ENCODE measurements around the gene GATAD2A.

- TF ChIP-seq GATA2 (IDR thresholded peaks at IDR 0.05; ENCODE audit: low read depth, low read length) (no peak), GATA3 (IDR thresholded peaks at IDR 0.05; ENCODE audit: low read depth, low read length) (no peak)
These were observed 34.4 kb upstream of the GATAD2A start for GRCh38 chr19:19371059-19371458.

All from SH-SY5Y (cell line).